ENCODE results near the gene HSF2BP. TPM values are rescaled to one million over a fixed set of nuclear protein-coding genes. Genes with fewer than 3 reads are reported as not detected.
A peak's percentile ranks its signal among the peaks of the same experiment; 100 is the strongest.
"Not testable (repeated sequence)": the region's sequence is repeated elsewhere in the genome, so short reads cannot be mapped to it uniquely, and the experiment has no call there.

Gene HSF2BP
- total RNA-seq, 6 donors from 2014 or later = 0.40 to 0.91 (median 0.45) TPM; not detected in 2

DNA sequence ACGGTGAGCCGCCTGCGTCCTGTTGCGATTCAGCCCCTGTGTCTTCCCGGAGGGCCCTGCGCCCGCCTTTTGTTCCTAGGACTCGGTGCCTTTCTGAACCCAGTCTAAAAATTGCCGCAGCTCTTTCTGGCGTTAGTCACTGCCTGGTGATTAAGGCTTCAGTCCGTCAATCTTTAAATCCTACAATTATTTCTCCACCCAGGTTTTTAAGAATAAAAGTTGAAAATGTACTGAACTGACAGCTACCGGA lies 43.4 kb upstream of the HSF2BP start:
- ATAC-seq (ENCODE audit: low FRiP score in 2 of 2) (no peak), DNase-seq (no peak)
- Histone ChIP-seq H3K27ac (no peak overlapping the region), H3K36me3 (no peaks in the 10 kb centered on the region), H3K27me3 (no peaks in the 10 kb centered on the region), H3K9me3 (no peaks in the 10 kb centered on the region), H3K4me1 (peaks cover 2 to 12% (median 6%) of the 10 kb centered on the region in 4 donors), H3K4me3 (peak overlapping the region in 1 of 4 donors; percentile 3)
- no peak for TF ChIP-seq POLR2AphosphoS5 (IDR thresholded peaks at IDR 0.05)
- no peak for TF ChIP-seq EP300 (IDR thresholded peaks at IDR 0.05)
- TF ChIP-seq, protein P1, sequence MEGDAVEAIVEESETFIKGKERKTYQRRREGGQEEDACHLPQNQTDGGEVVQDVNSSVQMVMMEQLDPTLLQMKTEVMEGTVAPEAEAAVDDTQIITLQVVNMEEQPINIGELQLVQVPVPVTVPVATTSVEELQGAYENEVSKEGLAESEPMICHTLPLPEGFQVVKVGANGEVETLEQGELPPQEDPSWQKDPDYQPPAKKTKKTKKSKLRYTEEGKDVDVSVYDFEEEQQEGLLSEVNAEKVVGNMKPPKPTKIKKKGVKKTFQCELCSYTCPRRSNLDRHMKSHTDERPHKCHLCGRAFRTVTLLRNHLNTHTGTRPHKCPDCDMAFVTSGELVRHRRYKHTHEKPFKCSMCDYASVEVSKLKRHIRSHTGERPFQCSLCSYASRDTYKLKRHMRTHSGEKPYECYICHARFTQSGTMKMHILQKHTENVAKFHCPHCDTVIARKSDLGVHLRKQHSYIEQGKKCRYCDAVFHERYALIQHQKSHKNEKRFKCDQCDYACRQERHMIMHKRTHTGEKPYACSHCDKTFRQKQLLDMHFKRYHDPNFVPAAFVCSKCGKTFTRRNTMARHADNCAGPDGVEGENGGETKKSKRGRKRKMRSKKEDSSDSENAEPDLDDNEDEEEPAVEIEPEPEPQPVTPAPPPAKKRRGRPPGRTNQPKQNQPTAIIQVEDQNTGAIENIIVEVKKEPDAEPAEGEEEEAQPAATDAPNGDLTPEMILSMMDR (IDR thresholded peaks at IDR 0.05) = no peak
- TF ChIP-seq POLR2A (IDR thresholded peaks at IDR 0.05) = no peak
- WGBS, 2 donors = 55 to 66% methylated on average over 12 of the region's 12 CpGs

DNA sequence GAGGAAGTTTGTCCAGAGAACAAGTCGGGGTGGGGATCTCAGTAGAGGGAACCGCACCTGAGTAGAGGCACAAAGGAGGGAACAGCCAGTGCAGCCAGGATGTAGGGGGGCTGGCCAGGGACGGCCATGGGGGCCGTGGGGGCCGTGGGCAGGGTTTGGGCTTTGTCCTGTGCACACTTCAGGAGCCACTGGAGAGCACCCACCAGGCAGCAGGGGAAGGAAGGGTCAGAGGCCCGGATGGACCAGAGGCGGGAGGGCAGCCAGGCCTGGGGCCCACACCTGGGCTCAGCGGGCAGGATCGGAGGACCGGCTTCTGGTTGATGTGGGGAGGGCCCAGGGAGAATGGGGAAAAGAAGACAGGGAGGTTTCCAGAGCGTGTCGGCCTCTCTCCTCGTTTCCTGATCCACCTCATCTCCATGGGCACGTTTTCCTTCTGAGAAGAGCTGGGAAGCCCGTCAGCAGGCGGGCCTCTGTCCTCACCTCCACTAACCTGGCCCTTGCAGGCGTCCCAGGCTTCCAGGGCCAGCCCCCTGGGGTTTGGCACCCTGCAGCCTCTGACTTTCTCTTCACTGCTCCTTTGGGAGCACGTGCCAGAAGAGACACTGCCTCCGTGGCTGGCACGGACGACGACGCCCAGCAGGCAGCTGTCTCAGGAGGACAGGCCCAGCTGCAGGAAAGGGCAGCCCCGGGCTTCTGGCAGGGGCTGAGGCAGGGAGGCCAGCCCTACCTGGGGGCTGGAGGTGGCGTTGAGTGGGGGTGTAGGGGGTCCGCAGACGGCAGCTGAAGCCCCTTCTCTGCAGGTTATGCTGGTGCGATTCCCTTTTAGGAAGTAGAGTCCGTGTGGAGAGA lies 42.9 kb upstream of the HSF2BP start:
- TF ChIP-seq POLR2A (IDR thresholded peaks at IDR 0.05) (no peak), EP300 (IDR thresholded peaks at IDR 0.05) (no peak), POLR2AphosphoS5 (IDR thresholded peaks at IDR 0.05) (no peak)
- TF ChIP-seq, protein P1 (IDR thresholded peaks at IDR 0.05) = no peak
- peak overlapping the region in 1 of 4 donors; percentile 3 for H3K4me3 ChIP-seq
- 74 to 80% methylated on average over 20 to 25 of the region's 29 CpGs for WGBS, 2 donors
- no peaks in the 10 kb centered on the region for H3K9me3 ChIP-seq
- H3K27me3 ChIP-seq = no peaks in the 10 kb centered on the region
- peaks cover 2 to 12% (median 6%) of the 10 kb centered on the region in 4 donors for H3K4me1 ChIP-seq
- DNase-seq = no peak
- no peak for ATAC-seq (ENCODE audit: low FRiP score in 2 of 2)
- H3K36me3 ChIP-seq = no peaks in the 10 kb centered on the region
- no peak overlapping the region for H3K27ac ChIP-seq

DNA sequence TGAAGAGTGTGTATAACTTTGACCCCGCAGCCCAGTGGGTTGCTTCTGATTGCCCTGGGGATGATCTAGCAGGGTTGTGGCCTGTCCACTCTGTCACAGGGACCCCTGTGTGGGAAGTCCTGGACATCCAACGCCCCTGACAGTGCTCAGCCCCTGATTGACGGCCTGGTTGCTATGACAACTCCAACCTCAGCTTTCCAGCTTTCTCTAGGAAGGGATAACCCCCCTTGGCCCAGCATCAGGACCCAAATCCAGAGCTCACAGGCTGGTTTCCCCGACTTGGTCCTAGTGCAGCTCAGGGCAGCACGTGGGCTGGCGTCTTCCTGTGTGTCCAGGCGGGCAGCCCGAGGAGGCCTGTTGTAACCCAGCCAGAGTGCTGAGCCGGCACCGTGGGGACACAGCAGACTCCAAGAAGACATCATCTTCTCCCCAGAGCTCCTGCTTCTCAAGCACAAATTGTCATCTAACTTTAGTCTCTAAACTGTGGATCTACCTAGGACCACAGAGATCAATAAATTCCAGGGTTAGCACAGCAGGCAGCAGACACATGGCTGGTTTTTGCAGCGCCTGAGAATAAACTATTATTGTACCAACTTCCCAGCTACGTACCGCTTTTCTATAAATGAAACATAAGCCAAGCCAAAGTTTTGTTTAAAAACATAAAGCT lies 40.8 kb upstream of the HSF2BP start:
- no peak overlapping the region for H3K27ac ChIP-seq
- no peaks in the 10 kb centered on the region for H3K27me3 ChIP-seq
- H3K4me1 ChIP-seq = peaks cover 2 to 12% (median 6%) of the 10 kb centered on the region in 4 donors
- H3K9me3 ChIP-seq = no peaks in the 10 kb centered on the region
- no peak overlapping the region for H3K4me3 ChIP-seq
- WGBS, 2 donors = 83 to 87% methylated on average over 7 to 13 of the region's 13 CpGs
- peaks cover 0 to 6% (median 2%) of the 10 kb centered on the region in 4 donors for H3K36me3 ChIP-seq
- DNase-seq (no peak), ATAC-seq (ENCODE audit: low FRiP score in 2 of 2) (no peak)
- TF ChIP-seq POLR2AphosphoS5 (IDR thresholded peaks at IDR 0.05) (no peak), POLR2A (IDR thresholded peaks at IDR 0.05) (no peak)
- TF ChIP-seq, protein P1 (IDR thresholded peaks at IDR 0.05) = no peak

DNA sequence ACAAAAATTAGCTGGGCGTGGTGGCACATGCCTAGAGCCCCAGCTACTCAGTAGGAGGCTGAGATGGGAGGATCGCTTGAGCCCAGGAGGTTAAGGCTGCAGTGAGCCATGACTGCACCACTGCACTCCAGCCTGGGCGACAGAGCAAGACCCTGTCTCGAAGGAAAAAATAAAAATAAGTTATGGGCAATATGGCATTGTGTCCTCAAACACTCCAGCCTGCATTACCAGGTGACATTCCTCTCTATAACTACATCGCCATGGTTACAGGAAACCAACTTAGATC lies 40.1 kb upstream of the HSF2BP start:
- not testable (repeated sequence) for H3K4me3 ChIP-seq; DNase-seq; H3K9me3 ChIP-seq; H3K27me3 ChIP-seq; H3K27ac ChIP-seq; ATAC-seq (ENCODE audit: low FRiP score in 2 of 2)
- Histone ChIP-seq H3K4me1 (peaks cover 2 to 12% (median 6%) of the 10 kb centered on the region in 4 donors), H3K36me3 (peaks cover 0 to 11% (median 7%) of the 10 kb centered on the region in 4 donors)
- WGBS, 2 donors = 81 to 91% methylated on average over 5 of the region's 5 CpGs

DNA sequence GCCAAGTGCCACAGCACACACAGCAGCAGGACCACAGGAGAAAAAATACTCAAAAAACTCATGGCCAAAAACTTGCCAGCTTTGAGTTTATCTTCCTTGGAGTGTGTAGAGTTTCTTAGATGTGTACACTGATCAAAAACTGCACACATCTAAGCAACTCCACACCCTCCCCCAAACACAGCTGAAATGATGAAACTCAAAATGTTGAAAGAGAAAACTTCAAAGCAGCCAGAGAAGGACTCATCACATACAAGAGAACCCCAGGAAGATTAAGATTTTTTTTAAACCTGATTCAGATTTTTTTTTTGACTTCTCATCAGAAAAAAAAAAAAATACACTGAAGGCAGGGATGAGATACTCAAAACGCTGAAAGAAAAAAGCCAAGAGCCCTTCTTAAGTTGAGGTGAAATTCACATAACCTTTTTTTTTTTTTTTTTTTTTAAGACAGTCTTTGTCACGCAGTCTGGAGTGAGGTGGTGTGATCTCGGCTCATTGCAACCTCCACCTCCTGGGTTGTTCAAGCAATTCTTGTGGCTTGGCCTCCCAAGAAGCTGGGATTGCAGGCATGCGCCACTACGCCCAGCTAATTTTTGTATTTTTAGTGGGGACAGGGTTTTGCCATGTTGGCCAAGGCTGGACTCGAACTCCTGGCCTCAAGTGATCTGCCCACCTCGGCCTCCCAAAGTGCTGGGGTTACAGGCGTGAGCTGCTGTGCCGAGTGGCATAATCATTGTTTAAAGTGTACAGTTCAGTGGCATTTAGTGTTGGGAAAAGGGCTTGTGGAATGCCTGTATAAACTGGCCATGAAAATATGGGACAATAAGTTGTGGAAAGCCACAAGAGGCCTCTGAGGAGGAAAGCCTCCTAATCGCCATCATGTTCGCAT lies 38.7 kb upstream of the HSF2BP start:
- DNase-seq = no peak
- H3K9me3 ChIP-seq = no peaks in the 10 kb centered on the region
- no peaks in the 10 kb centered on the region for H3K27me3 ChIP-seq
- H3K4me3 ChIP-seq = no peak overlapping the region
- H3K4me1 ChIP-seq = peaks cover under 1 to 9% (median 5%) of the 10 kb centered on the region in 4 donors
- TF ChIP-seq EP300 (IDR thresholded peaks at IDR 0.05) = no peak
- no peak for TF ChIP-seq POLR2A (IDR thresholded peaks at IDR 0.05)
- TF ChIP-seq, protein P1 (IDR thresholded peaks at IDR 0.05) = no peak
- no peak for TF ChIP-seq POLR2AphosphoS5 (IDR thresholded peaks at IDR 0.05)
- H3K36me3 ChIP-seq = peaks cover 0 to 24% (median 20%) of the 10 kb centered on the region in 4 donors
- 84 to 87% methylated on average over 11 of the region's 11 CpGs for WGBS, 2 donors
- ATAC-seq (ENCODE audit: low FRiP score in 2 of 2) = no peak
- no peak overlapping the region for H3K27ac ChIP-seq

All from upper lobe of left lung (tissue), 6 donors.